SK-N-SH treated with all-trans-retinoic acid at 6 μM for 48 hours (cell line): ENCODE measurements around the gene FECH.

Experiments used
- ARNTL ChIP-seq: fragments of 450-650 bp; formaldehyde crosslinking; IDR thresholded peaks from 2 replicates; pipeline ENCODE4 v1.5.0; 2020; ENCODE audit warnings: low read depth, mild to moderate bottlenecking, moderate library complexity, borderline replicate concordance
- OSR1 ChIP-seq: fragments of 250-450 bp; sonication (Bioruptor Pico); IDR thresholded peaks from 2 replicates; pipeline ENCODE4 v1.8.0; 2022; ENCODE audit warnings: moderate library complexity, mild to moderate bottlenecking, inconsistent platforms
- ZC3H10 ChIP-seq: fragments of 250-450 bp; sonication (Bioruptor Pico); IDR thresholded peaks from 2 replicates; pipeline ENCODE4 v1.5.1; 2021; ENCODE audit warnings: mild to moderate bottlenecking, moderate library complexity
- ZNF8 ChIP-seq: fragments of 450-650 bp; formaldehyde crosslinking; IDR thresholded peaks from 2 replicates; pipeline ENCODE4 v1.5.0; 2020; ENCODE audit warnings: mild to moderate bottlenecking, moderate library complexity

GRCh38 chr18:57630002-57630753 lies 43.7 kb upstream of the FECH start:
- TF ChIP-seq ARNTL (CRISPR knock-in tag) (no peak), ZC3H10 (no peak), ZNF8 (no peak), OSR1 (no peak)
